Urinary bladder (tissue), 4 donors: ENCODE measurements around the gene B4GALT5. TPM values are rescaled to one million over a fixed set of nuclear protein-coding genes. Genes with fewer than 3 reads are reported as not detected.

Experiments used
- DNase-seq: peaks from one replicate; pipeline ENCODE4 v3.0.0-alpha.2; 2015; ENCODE audit errors: extremely low spot score
- H3K27ac ChIP-seq: one replicate; pipeline ENCODE4 v1.5.1; 2013; ENCODE audit warnings: low read depth, mild to moderate bottlenecking, moderate library complexity
- H3K36me3 ChIP-seq: one replicate; pipeline ENCODE4 v1.6.1; 2013; ENCODE audit warnings: mild to moderate bottlenecking, moderate library complexity; ENCODE audit not compliant: insufficient read depth
- H3K4me1 ChIP-seq: one replicate; pipeline ENCODE4 v1.6.1; 2013; ENCODE audit warnings: mild to moderate bottlenecking, moderate library complexity; ENCODE audit not compliant: insufficient read depth
- H3K4me3 ChIP-seq: one replicate; pipeline ENCODE4 v1.5.1; 2013; ENCODE audit warnings: low read depth, low read length
- WGBS: extraction: QIAGEN DNeasy Blood & Tissue Kit; methylation state at CpG from one replicate; pipeline ENCODE4 v1.1.7; 2013; 5-methylcytosine and 5-hydroxymethylcytosine counted together
- polyA plus RNA-seq: library from polyadenylated mRNA; stranded (reverse); fragments of 200-250 nt; gene quantifications from one replicate; pipeline ENCODE4 v1.2.3, GENCODE V29; 2013
- total RNA-seq: library from RNA; depleted of rRNA; stranded (reverse); fragments of >200 nt; gene quantifications from one replicate; pipeline ENCODE4 v1.2.3, GENCODE V29; 2014
- donor health status: healthy with polysubstance abuse.
- donor health status: healthy.

B4GALT5 gene
- total and polyA plus RNA-seq, 2 donors, result 19.5 to 46.4 TPM

GRCh38 chr20:49594143-49594930, 119.3 kb downstream of the B4GALT5 start:
- no peak overlapping the region for H3K4me3 ChIP-seq
- 42% methylated on average over 12 of the region's 12 CpGs for WGBS
- no peak for DNase-seq
- no peaks in the 10 kb centered on the region for H3K36me3 ChIP-seq
- no peaks in the 10 kb centered on the region for H3K4me1 ChIP-seq
- peak overlapping the region; percentile 43 for H3K27ac ChIP-seq

GRCh38 chr20:49593466-49594142, 120.1 kb downstream of the B4GALT5 start:
- WGBS, result 60% methylated on average over 15 of the region's 15 CpGs
- Histone ChIP-seq H3K4me3 (no peak overlapping the region), H3K4me1 (no peaks in the 10 kb centered on the region)

GRCh38 chr20:49592120-49592519, 121.6 kb downstream of the B4GALT5 start:
- no peak for DNase-seq
- Histone ChIP-seq H3K27ac (no peak overlapping the region), H3K36me3 (no peaks in the 10 kb centered on the region), H3K4me1 (no peaks in the 10 kb centered on the region), H3K4me3 (no peak overlapping the region)

More at GRCh38 chr20:49593466-49594142, 120.1 kb downstream of the B4GALT5 start:
- no peak for DNase-seq
- no peaks in the 10 kb centered on the region for H3K36me3 ChIP-seq
- peak overlapping the region; percentile 46 for H3K27ac ChIP-seq

- no peaks in the 10 kb centered on the region for H3K36me3 ChIP-seq
- H3K4me1 ChIP-seq, result no peaks in the 10 kb centered on the region
- H3K27ac ChIP-seq, result no peak overlapping the region
- no peak overlapping the region for H3K4me3 ChIP-seq
- DNase-seq, result no peak
- 53% methylated on average over 4 of the region's 4 CpGs for WGBS
These were observed 122.3 kb downstream of the B4GALT5 start for GRCh38 chr20:49591217-49591865.

- no peak for DNase-seq
- Histone ChIP-seq H3K4me1 (no peaks in the 10 kb centered on the region), H3K36me3 (no peaks in the 10 kb centered on the region), H3K4me3 (no peak overlapping the region), H3K27ac (no peak overlapping the region)
- 81% methylated on average over 8 of the region's 8 CpGs for WGBS
These were observed 123.3 kb downstream of the B4GALT5 start for GRCh38 chr20:49590163-49591017.

- WGBS, result 89% methylated on average over 6 of the region's 6 CpGs
- peaks cover under 1% of the 10 kb centered on the region for H3K4me1 ChIP-seq
- no peak for DNase-seq
- H3K4me3 ChIP-seq, result no peak overlapping the region
- no peaks in the 10 kb centered on the region for H3K36me3 ChIP-seq
- no peak overlapping the region for H3K27ac ChIP-seq
These were observed 123.9 kb downstream of the B4GALT5 start for GRCh38 chr20:49589747-49590146.

GRCh38 chr20:49587111-49587570, 126.5 kb downstream of the B4GALT5 start:
- peaks cover 5% of the 10 kb centered on the region for H3K4me1 ChIP-seq
- no peak overlapping the region for H3K4me3 ChIP-seq
- DNase-seq, result no peak
- 29% methylated on average over 10 of the region's 10 CpGs for WGBS
- H3K36me3 ChIP-seq, result no peaks in the 10 kb centered on the region
- no peak overlapping the region for H3K27ac ChIP-seq

GRCh38 chr20:49585585-49586245, 128.0 kb downstream of the B4GALT5 start:
- H3K4me3 ChIP-seq, result no peak overlapping the region
- peaks cover 5% of the 10 kb centered on the region for H3K4me1 ChIP-seq
- H3K27ac ChIP-seq, result no peak overlapping the region
- WGBS, result 86% methylated on average over 9 of the region's 9 CpGs
- H3K36me3 ChIP-seq, result no peaks in the 10 kb centered on the region
- no peak for DNase-seq

- Histone ChIP-seq H3K4me1 (peaks cover 7% of the 10 kb centered on the region), H3K36me3 (no peaks in the 10 kb centered on the region), H3K4me3 (no peak overlapping the region), H3K27ac (peak overlapping the region; percentile 55)
- no peak for DNase-seq
- 60% methylated on average over 14 of the region's 14 CpGs for WGBS
These were observed 129.0 kb downstream of the B4GALT5 start for GRCh38 chr20:49584418-49585382.

- DNase-seq, result no peak
- H3K4me1 ChIP-seq, result peaks cover 7% of the 10 kb centered on the region
- 21% methylated on average over 12 of the region's 12 CpGs for WGBS
- peak overlapping the region; percentile 27 for H3K27ac ChIP-seq
- no peak overlapping the region for H3K4me3 ChIP-seq
- no peaks in the 10 kb centered on the region for H3K36me3 ChIP-seq
These were observed 129.8 kb downstream of the B4GALT5 start for GRCh38 chr20:49583669-49584417.

- DNase-seq, result no peak
- H3K4me1 ChIP-seq, result peaks cover 7% of the 10 kb centered on the region
- WGBS, result 71% methylated on average over 4 of the region's 4 CpGs
- H3K4me3 ChIP-seq, result no peak overlapping the region
- no peak overlapping the region for H3K27ac ChIP-seq
- H3K36me3 ChIP-seq, result no peaks in the 10 kb centered on the region
These were observed 130.4 kb downstream of the B4GALT5 start for GRCh38 chr20:49583343-49583668.
